Ureter (tissue), 1 donor: ENCODE measurements around the gene DMPK. TPM values are rescaled to one million over a fixed set of nuclear protein-coding genes. Genes with fewer than 3 reads are reported as not detected.
"Not testable (repeated sequence)": the region's sequence is repeated elsewhere in the genome, so short reads cannot be mapped to it uniquely, and the experiment has no call there.

Source experiments
- DNase-seq: peaks from one replicate; pipeline ENCODE4 v3.0.0-alpha.2; 2020; ENCODE audit warnings: low spot score
- total RNA-seq: library from RNA; stranded (reverse); gene quantifications from one replicate; pipeline ENCODE4 v1.2.4, GENCODE V29; 2023
- donor health status: DM: yes; HTN: yes; CAD: no.

DMPK gene
- total RNA-seq, 1 donor from 2014 or later = 106 TPM

GRCh38 chr19:45815481-45816216 lies 33.4 kb upstream of the DMPK start:
- DNase-seq = no peak

GRCh38 chr19:45814851-45815480 lies 32.7 kb upstream of the DMPK start, which contains the start of gene RSPH6A:
Gene RSPH6A (minus strand): TSS chr19:45815308. CDS start chr19:45815176, 132 bp downstream.
- no peak for DNase-seq

GRCh38 chr19:45814166-45814780 lies 32.0 kb upstream of the DMPK start:
- no peak for DNase-seq

GRCh38 chr19:45812297-45812696 lies 30.0 kb upstream of the DMPK start:
- DNase-seq = no peak

GRCh38 chr19:45809643-45810159 lies 27.4 kb upstream of the DMPK start:
- DNase-seq = no peak

- DNase-seq = no peak
Observed at GRCh38 chr19:45805719-45806118, 23.4 kb upstream of the DMPK start.

- no peak for DNase-seq
Observed at GRCh38 chr19:45804959-45805230, 22.6 kb upstream of the DMPK start.

- DNase-seq = no peak
Observed at GRCh38 chr19:45804140-45804958, 22.1 kb upstream of the DMPK start.

GRCh38 chr19:45801603-45802175 lies 19.4 kb upstream of the DMPK start:
- no peak for DNase-seq

GRCh38 chr19:45800070-45800553 lies 17.8 kb upstream of the DMPK start:
- no peak for DNase-seq

- DNase-seq = not testable (repeated sequence)
Observed at GRCh38 chr19:45799541-45799940, 17.3 kb upstream of the DMPK start.

- no peak for DNase-seq
Observed at GRCh38 chr19:45798995-45799517, 16.8 kb upstream of the DMPK start.

- DNase-seq = no peak
Observed at GRCh38 chr19:45794627-45795026, 12.3 kb upstream of the DMPK start.

- no peak for DNase-seq
Observed at GRCh38 chr19:45793876-45794275, 11.6 kb upstream of the DMPK start.

GRCh38 chr19:45793178-45793564 lies 10.9 kb upstream of the DMPK start:
- DNase-seq = no peak

- DNase-seq = peak; percentile 100
Observed at GRCh38 chr19:45792470-45793177, 10.3 kb upstream of the DMPK start, which contains the start of gene DMWD. Gene DMWD (minus strand): TSS chr19:45792845. CDS start chr19:45792756, 89 bp downstream.

- DNase-seq = no peak
Observed at GRCh38 chr19:45791744-45792469, 9.6 kb upstream of the DMPK start.

- no peak for DNase-seq
Observed at GRCh38 chr19:45790942-45791341, 8.7 kb upstream of the DMPK start.

- DNase-seq = no peak
Observed at GRCh38 chr19:45789035-45789786, 6.9 kb upstream of the DMPK start.
